ENCODE measurements around the gene LINC00237. TPM values are rescaled to one million over a fixed set of nuclear protein-coding genes. Genes with fewer than 3 reads are reported as not detected.

The LINC00237 gene
- total and polyA plus RNA-seq, 9 donors, result 0.72 TPM; not detected in 8

GRCh38 chr20:21063276-21063675 is 42.9 kb downstream of the LINC00237 start:
- H3K36me3 ChIP-seq, result no peaks in the 10 kb centered on the region
- H3K4me3 ChIP-seq, result no peak overlapping the region
- H3K27me3 ChIP-seq, result no peaks in the 10 kb centered on the region
- H3K27ac ChIP-seq, result no peak overlapping the region
- intact Hi-C loops (cut with DNase I), result no loop called here
- no peaks in the 10 kb centered on the region for H3K9me3 ChIP-seq
- TF ChIP-seq POLR2A (IDR thresholded peaks at IDR 0.05) (no peak), EP300 (IDR thresholded peaks at IDR 0.05) (no peak), CTCF (IDR thresholded peaks at IDR 0.05) (no peak)
- WGBS, 3 donors, result 85 to 86% (median 86%) methylated on average over 7 of the region's 7 CpGs
- no peak for DNase-seq
- H3K4me1 ChIP-seq (ENCODE audit: insufficient read depth), result no peaks in the 10 kb centered on the region

GRCh38 chr20:21053002-21053762 is 53.0 kb downstream of the LINC00237 start:
- H3K9me3 ChIP-seq, result no peaks in the 10 kb centered on the region
- no peak overlapping the region for H3K4me3 ChIP-seq
- 5 to 7% (median 7%) methylated on average over 10 of the region's 10 CpGs for WGBS, 3 donors
- no peaks in the 10 kb centered on the region for H3K4me1 ChIP-seq (ENCODE audit: insufficient read depth)
- no peaks in the 10 kb centered on the region for H3K36me3 ChIP-seq
- TF ChIP-seq POLR2A (IDR thresholded peaks at IDR 0.05) (no peak), CTCF (IDR thresholded peaks at IDR 0.05) (no peak), EP300 (IDR thresholded peaks at IDR 0.05) (no peak)
- intact Hi-C loops (cut with DNase I), result no loop called here
- DNase-seq, result no peak
- no peaks in the 10 kb centered on the region for H3K27me3 ChIP-seq
- no peak overlapping the region for H3K27ac ChIP-seq

GRCh38 chr20:21052686-21053001 is 53.5 kb downstream of the LINC00237 start:
- H3K4me1 ChIP-seq (ENCODE audit: insufficient read depth), result no peaks in the 10 kb centered on the region
- intact Hi-C loops (cut with DNase I), result no loop called here
- WGBS, 3 donors, result 69 to 76% (median 74%) methylated on average over 6 of the region's 6 CpGs
- H3K36me3 ChIP-seq, result no peaks in the 10 kb centered on the region
- H3K27ac ChIP-seq, result no peak overlapping the region
- H3K4me3 ChIP-seq, result no peak overlapping the region
- DNase-seq, result no peak
- no peaks in the 10 kb centered on the region for H3K9me3 ChIP-seq
- TF ChIP-seq EP300 (IDR thresholded peaks at IDR 0.05) (no peak), CTCF (IDR thresholded peaks at IDR 0.05) (no peak), POLR2A (IDR thresholded peaks at IDR 0.05) (no peak)
- no peaks in the 10 kb centered on the region for H3K27me3 ChIP-seq

- 82 to 95% (median 90%) methylated on average over 5 of the region's 5 CpGs for WGBS, 3 donors
- Histone ChIP-seq H3K27ac (no peak overlapping the region), H3K9me3 (no peaks in the 10 kb centered on the region), H3K27me3 (no peaks in the 10 kb centered on the region), H3K36me3 (no peaks in the 10 kb centered on the region), H3K4me3 (no peak overlapping the region), H3K4me1 (ENCODE audit: insufficient read depth) (no peaks in the 10 kb centered on the region)
- DNase-seq, result no peak
- TF ChIP-seq EP300 (IDR thresholded peaks at IDR 0.05) (no peak), POLR2A (IDR thresholded peaks at IDR 0.05) (no peak)
- intact Hi-C loops (cut with DNase I), result no loop called here
Observed at GRCh38 chr20:21052241-21052640, 53.9 kb downstream of the LINC00237 start.

- WGBS, 3 donors, result 79 to 93% (median 81%) methylated on average over 3 of the region's 3 CpGs
- TF ChIP-seq EP300 (IDR thresholded peaks at IDR 0.05) (no peak), CTCF (IDR thresholded peaks at IDR 0.05) (no peak), POLR2A (IDR thresholded peaks at IDR 0.05) (no peak)
- DNase-seq, result no peak
- no peaks in the 10 kb centered on the region for H3K4me1 ChIP-seq (ENCODE audit: insufficient read depth)
- H3K27ac ChIP-seq, result no peak overlapping the region
- no peaks in the 10 kb centered on the region for H3K27me3 ChIP-seq
- H3K9me3 ChIP-seq, result no peaks in the 10 kb centered on the region
- H3K4me3 ChIP-seq, result no peak overlapping the region
- intact Hi-C loops (cut with DNase I), result no loop called here
- no peaks in the 10 kb centered on the region for H3K36me3 ChIP-seq
Observed at GRCh38 chr20:21050710-21051109, 55.4 kb downstream of the LINC00237 start.

All from ovary (tissue), 9 donors.